Vagina (tissue), 2 donors: Measurements from ENCODE around the gene STK32A. TPM values are rescaled to one million over a fixed set of nuclear protein-coding genes. Genes with fewer than 3 reads are reported as not detected.

Experiments used
- DNase-seq, 2 donors: peaks; one replicate each; pipeline ENCODE4 v3.0.0-alpha.2; 2017; ENCODE audit errors: extremely low spot score in 2 of 2
- H3K27ac ChIP-seq: fragments of 200-600 bp; sonication (generic); one replicate; pipeline ENCODE4 v1.5.1; 2019
- H3K27me3 ChIP-seq: fragments of 200-600 bp; sonication (generic); one replicate; pipeline ENCODE4 v1.5.1; 2019
- H3K36me3 ChIP-seq, 2 donors: fragments of 200-600 bp; sonication (generic); one replicate each; pipeline ENCODE4 v1.5.1; 2017 to 2019
- H3K4me1 ChIP-seq: fragments of 200-600 bp; sonication (generic); one replicate; pipeline ENCODE4 v1.5.1; 2019
- H3K4me3 ChIP-seq, 2 donors: fragments of 200-600 bp; sonication (generic); 1 replicate in 1 of 2; 2 replicates in 1 of 2; pipeline ENCODE4 v1.5.1; 2016 to 2019
- H3K9me3 ChIP-seq: fragments of 200-600 bp; sonication (generic); one replicate; pipeline ENCODE4 v1.5.1; 2019
- POLR2A ChIP-seq, 2 donors: fragments of 450-650 bp; IDR thresholded peaks; one replicate each; pipeline ENCODE4 v1.6.1; 2017; ENCODE audit warnings: antibody characterized with exemption in 2 of 2, mild to moderate bottlenecking in 2 of 2, moderate library complexity in 2 of 2
- POLR2AphosphoS5 ChIP-seq, 2 donors: sonication (generic); formaldehyde crosslinking; IDR thresholded peaks; one replicate each; pipeline ENCODE4 v1.9.0; 2017; ENCODE audit warnings: antibody characterized with exemption in 2 of 2, mild to moderate bottlenecking in 2 of 2, low read depth in 1 of 2; ENCODE audit not compliant: insufficient read depth in 1 of 2
- intact Hi-C: fragments of 100-400 bp; cut with DNase I; formaldehyde crosslinking; loops from one replicate; pipeline ENCODE4 v1.15.1; 2023
- total RNA-seq: library from RNA; depleted of rRNA; stranded (reverse); fragments of >200 nt; gene quantifications from one replicate; pipeline ENCODE4 v1.2.3, GENCODE V29; 2016
- TF ChIP-seq, protein P1 (sequence below), 3 experiments: fragments of 450-650 bp in 2 of 3; fragments of 200-600 bp in 1 of 3; sonication (generic) in 1 of 3; IDR thresholded peaks; one replicate each; pipeline ENCODE4 v1.5.1; 2017 to 2019; ENCODE audit warnings: antibody characterized with exemption in 3 of 3, mild to moderate bottlenecking in 2 of 3, moderate library complexity in 2 of 3

Gene STK32A
- total RNA-seq, result 1.5 TPM

DNA sequence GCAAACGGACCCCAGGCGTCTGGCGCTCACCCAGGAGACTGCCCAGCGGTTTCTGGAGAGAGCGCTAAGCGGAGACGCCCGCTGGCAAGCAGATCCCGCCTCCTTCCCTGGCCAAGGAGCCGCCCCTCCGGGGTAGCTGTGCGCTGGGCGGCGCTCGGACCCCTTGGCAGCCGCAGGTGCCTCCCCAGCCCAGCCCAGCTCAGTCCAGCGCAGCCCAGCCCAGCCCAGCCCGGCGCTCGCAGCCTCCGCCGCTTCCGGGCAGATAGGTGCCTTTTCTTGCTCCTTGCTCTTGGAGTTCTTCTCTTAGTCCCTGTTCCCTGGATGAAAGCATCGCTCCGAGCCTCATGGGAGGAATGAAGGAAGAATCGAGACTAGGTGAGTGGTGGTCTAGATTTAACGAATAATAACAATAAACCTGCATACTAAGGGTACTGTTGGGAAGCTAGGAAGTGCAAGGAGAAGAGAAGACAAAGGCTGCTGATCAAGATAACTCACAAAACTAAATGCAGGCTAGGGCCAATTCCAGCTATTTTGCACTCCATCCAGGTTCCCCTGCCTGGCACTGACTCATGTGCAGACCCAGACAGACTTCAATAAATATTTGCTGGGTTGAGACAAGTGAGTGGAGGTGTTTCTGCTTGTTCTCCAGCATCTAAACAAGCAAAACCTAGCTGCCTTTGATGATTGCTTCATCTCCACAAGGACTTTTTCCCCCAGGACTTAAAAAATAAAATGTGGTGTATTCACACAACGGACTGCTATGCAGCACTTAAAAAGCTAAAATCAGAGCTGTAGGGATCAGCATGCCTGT, at the start of gene STK32A:
TSS of gene STK32A (plus strand) at position 202 of the 811 bp plus-strand sequence. CDS start 4,609 bp downstream, outside the sequence.
- Histone ChIP-seq H3K4me1 (peaks cover 14% of the 10 kb centered on the region), H3K4me3 (peak within 1 kb of the TSS; percentile 49 to 80), H3K27ac (peak within 1 kb of the TSS; percentile 74), H3K9me3 (no peaks in the 10 kb centered on the region), H3K27me3 (no peaks in the 10 kb centered on the region), H3K36me3 (no peaks in the 10 kb centered on the region)
- TF ChIP-seq POLR2AphosphoS5 (IDR thresholded peaks at IDR 0.05; ENCODE audit: insufficient read depth in 1 of 2, low read depth in 1 of 2), result no peak
- TF ChIP-seq, protein P1, sequence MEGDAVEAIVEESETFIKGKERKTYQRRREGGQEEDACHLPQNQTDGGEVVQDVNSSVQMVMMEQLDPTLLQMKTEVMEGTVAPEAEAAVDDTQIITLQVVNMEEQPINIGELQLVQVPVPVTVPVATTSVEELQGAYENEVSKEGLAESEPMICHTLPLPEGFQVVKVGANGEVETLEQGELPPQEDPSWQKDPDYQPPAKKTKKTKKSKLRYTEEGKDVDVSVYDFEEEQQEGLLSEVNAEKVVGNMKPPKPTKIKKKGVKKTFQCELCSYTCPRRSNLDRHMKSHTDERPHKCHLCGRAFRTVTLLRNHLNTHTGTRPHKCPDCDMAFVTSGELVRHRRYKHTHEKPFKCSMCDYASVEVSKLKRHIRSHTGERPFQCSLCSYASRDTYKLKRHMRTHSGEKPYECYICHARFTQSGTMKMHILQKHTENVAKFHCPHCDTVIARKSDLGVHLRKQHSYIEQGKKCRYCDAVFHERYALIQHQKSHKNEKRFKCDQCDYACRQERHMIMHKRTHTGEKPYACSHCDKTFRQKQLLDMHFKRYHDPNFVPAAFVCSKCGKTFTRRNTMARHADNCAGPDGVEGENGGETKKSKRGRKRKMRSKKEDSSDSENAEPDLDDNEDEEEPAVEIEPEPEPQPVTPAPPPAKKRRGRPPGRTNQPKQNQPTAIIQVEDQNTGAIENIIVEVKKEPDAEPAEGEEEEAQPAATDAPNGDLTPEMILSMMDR (IDR thresholded peaks at IDR 0.05), result no peak
- no peak for TF ChIP-seq POLR2A (IDR thresholded peaks at IDR 0.05)
- DNase-seq, result no peak
- intact Hi-C loops, result no loop called here

DNA sequence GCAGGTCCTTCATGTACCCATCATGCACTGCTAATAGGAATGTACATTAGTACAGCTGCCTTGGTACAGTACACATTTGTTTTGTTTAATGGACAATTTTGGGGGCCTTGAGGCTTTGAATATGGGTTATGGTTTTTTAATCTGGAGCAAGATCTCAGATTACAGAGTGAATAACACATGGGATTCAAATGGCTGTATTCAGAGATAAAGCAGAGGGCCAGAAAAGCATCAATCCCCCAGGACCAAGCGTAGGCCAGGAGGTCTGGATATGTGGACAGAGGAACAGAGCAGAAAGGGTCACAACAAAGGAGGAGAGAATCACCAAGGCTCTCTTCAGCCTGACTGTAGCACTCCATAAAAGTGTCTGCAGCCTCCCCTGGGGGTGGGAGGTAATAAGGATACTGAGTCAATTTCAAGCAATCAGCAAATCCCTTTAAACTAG, 47.7 kb upstream of the STK32A start:
- intact Hi-C loops, result no loop called here
- DNase-seq, result no peak
- no peaks in the 10 kb centered on the region for H3K27me3 ChIP-seq
- H3K9me3 ChIP-seq, result no peaks in the 10 kb centered on the region
- H3K27ac ChIP-seq, result no peak overlapping the region
- H3K4me3 ChIP-seq, result no peak overlapping the region
- H3K36me3 ChIP-seq, result no peaks in the 10 kb centered on the region
- TF ChIP-seq POLR2A (IDR thresholded peaks at IDR 0.05) (no peak), POLR2AphosphoS5 (IDR thresholded peaks at IDR 0.05; ENCODE audit: insufficient read depth in 1 of 2, low read depth in 1 of 2) (no peak)
- TF ChIP-seq, protein P1 (IDR thresholded peaks at IDR 0.05), result no peak
- H3K4me1 ChIP-seq, result no peaks in the 10 kb centered on the region

DNA sequence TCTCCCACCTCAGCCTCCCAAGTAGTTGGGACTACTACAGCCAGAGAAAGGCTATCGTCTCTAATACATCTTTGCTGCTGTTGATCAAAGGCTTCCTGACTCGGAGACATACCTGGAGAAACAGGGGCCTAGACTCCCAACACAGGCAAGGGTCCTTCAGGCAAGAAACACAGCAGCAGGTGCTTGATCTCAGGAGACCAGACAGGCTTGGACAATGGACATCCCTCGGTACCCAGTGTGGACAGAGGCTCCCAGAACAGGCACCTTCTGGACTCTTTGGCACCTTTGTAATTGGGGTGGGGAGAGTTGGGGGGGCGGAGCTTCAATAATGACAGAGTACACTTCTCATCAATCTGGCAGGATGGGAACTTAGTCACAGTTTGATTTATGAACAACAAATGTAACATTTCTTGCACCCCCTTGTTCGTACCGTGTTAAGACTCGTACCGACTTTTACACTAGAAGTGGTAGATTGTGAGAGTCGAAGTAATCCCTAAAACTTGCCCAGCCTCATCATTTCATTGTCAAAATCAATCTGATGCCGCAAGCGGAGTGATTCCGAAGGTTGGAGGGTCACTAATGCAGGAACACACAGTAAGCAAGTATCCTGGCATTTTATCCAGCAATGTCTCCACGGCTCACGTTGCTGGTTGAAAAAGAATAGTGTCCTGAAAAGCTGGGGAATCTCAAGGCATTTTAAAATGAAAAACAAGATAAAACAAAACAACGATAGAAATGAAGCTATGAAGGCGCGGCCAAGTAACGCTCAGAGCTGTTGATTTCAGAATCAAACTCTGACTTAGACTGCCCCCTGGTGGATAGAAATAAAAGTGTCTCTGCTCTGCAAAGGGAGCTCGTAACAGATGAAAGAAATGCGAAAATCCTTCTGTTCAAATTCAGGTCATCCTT, 46.4 kb upstream of the STK32A start:
- Histone ChIP-seq H3K4me3 (peak overlapping the region in 1 of 2 donors; percentile 12), H3K9me3 (no peaks in the 10 kb centered on the region), H3K4me1 (no peaks in the 10 kb centered on the region), H3K27me3 (no peaks in the 10 kb centered on the region), H3K27ac (no peak overlapping the region), H3K36me3 (no peaks in the 10 kb centered on the region)
- intact Hi-C loops, result loop anchor here (2.0 kb wide), 1 partner anchor 654 kb away; no protein-coding TSS in a partner anchor
- no peak for DNase-seq
- TF ChIP-seq, protein P1 (IDR thresholded peaks at IDR 0.05), result peak; percentile 28 to 71 (median 70)
- no peak for TF ChIP-seq POLR2AphosphoS5 (IDR thresholded peaks at IDR 0.05; ENCODE audit: insufficient read depth in 1 of 2, low read depth in 1 of 2)

DNA sequence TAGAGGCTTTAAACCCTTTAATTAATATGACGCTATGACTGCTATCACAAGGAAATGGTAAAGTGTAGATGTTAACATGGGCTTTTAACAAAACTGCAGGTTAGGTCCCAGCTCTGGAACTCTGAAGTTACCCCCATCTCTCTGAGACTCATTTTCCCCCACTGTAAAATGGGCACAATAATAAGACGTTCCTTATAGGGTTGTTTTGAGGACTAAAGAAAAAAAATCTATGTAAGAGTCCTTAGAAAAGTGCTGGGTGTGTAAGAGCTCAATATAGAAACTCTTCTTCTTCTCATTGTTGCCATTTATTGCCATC, 45.8 kb upstream of the STK32A start:
- no peak for DNase-seq
- intact Hi-C loops, result loop anchor here (2.0 kb wide), 1 partner anchor 654 kb away; no protein-coding TSS in a partner anchor
- H3K4me3 ChIP-seq, result no peak overlapping the region
- no peaks in the 10 kb centered on the region for H3K9me3 ChIP-seq
- no peaks in the 10 kb centered on the region for H3K4me1 ChIP-seq
- no peaks in the 10 kb centered on the region for H3K27me3 ChIP-seq
- no peak overlapping the region for H3K27ac ChIP-seq
- TF ChIP-seq, protein P1 (IDR thresholded peaks at IDR 0.05), result no peak
- TF ChIP-seq POLR2A (IDR thresholded peaks at IDR 0.05) (no peak), POLR2AphosphoS5 (IDR thresholded peaks at IDR 0.05; ENCODE audit: insufficient read depth in 1 of 2, low read depth in 1 of 2) (no peak)
- H3K36me3 ChIP-seq, result no peaks in the 10 kb centered on the region
